AML-193 (cell line): ENCODE results near the gene COL6A5.
"Not testable (repeated sequence)": the region's sequence is repeated elsewhere in the genome, so short reads cannot be mapped to it uniquely, and the experiment has no call there.

Source experiments
- DNase-seq, 2 experiments: peaks; one replicate each; lab custom pipeline; 2025; lab: John Stamatoyannopoulos, UW

COL6A5 gene

GRCh38 chr3:130389743-130390478 lies 44.4 kb downstream of the COL6A5 start:
- no peak for DNase-seq

- no peak for DNase-seq
These were observed 46.8 kb downstream of the COL6A5 start for GRCh38 chr3:130392266-130392665.

GRCh38 chr3:130393594-130393993 lies 48.1 kb downstream of the COL6A5 start:
- DNase-seq: no peak

GRCh38 chr3:130395331-130395730 lies 49.9 kb downstream of the COL6A5 start:
- no peak for DNase-seq

- no peak for DNase-seq
These were observed 50.4 kb downstream of the COL6A5 start for GRCh38 chr3:130395916-130396315.

- no peak for DNase-seq
These were observed 58.9 kb downstream of the COL6A5 start for GRCh38 chr3:130404401-130404800.

GRCh38 chr3:130405956-130406355 lies 60.5 kb downstream of the COL6A5 start:
- DNase-seq: no peak

- DNase-seq: not testable (repeated sequence)
These were observed 62.8 kb downstream of the COL6A5 start for GRCh38 chr3:130408253-130408652.

- DNase-seq: no peak
These were observed 65.8 kb downstream of the COL6A5 start for GRCh38 chr3:130411320-130411719.

- no peak for DNase-seq
These were observed 67.6 kb downstream of the COL6A5 start for GRCh38 chr3:130412991-130413560.

GRCh38 chr3:130414457-130414856 lies 69.0 kb downstream of the COL6A5 start:
- peak; percentile 34 to 53 for DNase-seq

- no peak for DNase-seq
These were observed 75.0 kb downstream of the COL6A5 start for GRCh38 chr3:130420466-130420865.

- no peak for DNase-seq
These were observed 77.6 kb downstream of the COL6A5 start for GRCh38 chr3:130423064-130423463.

- DNase-seq: no peak
These were observed 79.4 kb downstream of the COL6A5 start for GRCh38 chr3:130424837-130425236.

GRCh38 chr3:130425484-130425883 lies 80.0 kb downstream of the COL6A5 start:
- no peak for DNase-seq

- no peak for DNase-seq
These were observed 80.7 kb downstream of the COL6A5 start for GRCh38 chr3:130426206-130426605.

GRCh38 chr3:130428871-130429712 lies 83.6 kb downstream of the COL6A5 start:
- DNase-seq: no peak

- DNase-seq: no peak
These were observed 84.2 kb downstream of the COL6A5 start for GRCh38 chr3:130429713-130430023.

- no peak for DNase-seq
These were observed 84.8 kb downstream of the COL6A5 start for GRCh38 chr3:130430266-130430665.

- DNase-seq: not testable (repeated sequence)
These were observed 86.6 kb downstream of the COL6A5 start for GRCh38 chr3:130432086-130432485.

- DNase-seq: no peak
These were observed 87.8 kb downstream of the COL6A5 start for GRCh38 chr3:130433306-130433705.

- DNase-seq: no peak
These were observed 96.8 kb downstream of the COL6A5 start for GRCh38 chr3:130442284-130442683.

- DNase-seq: not testable (repeated sequence)
These were observed 101.4 kb downstream of the COL6A5 start for GRCh38 chr3:130446840-130447239.
